ENCODE measurements around the gene MFGE8. TPM values are rescaled to one million over a fixed set of nuclear protein-coding genes. Genes with fewer than 3 reads are reported as not detected.

The MFGE8 gene
- total RNA-seq, 1 experiment from 2014 or later, result 409 TPM

DNA sequence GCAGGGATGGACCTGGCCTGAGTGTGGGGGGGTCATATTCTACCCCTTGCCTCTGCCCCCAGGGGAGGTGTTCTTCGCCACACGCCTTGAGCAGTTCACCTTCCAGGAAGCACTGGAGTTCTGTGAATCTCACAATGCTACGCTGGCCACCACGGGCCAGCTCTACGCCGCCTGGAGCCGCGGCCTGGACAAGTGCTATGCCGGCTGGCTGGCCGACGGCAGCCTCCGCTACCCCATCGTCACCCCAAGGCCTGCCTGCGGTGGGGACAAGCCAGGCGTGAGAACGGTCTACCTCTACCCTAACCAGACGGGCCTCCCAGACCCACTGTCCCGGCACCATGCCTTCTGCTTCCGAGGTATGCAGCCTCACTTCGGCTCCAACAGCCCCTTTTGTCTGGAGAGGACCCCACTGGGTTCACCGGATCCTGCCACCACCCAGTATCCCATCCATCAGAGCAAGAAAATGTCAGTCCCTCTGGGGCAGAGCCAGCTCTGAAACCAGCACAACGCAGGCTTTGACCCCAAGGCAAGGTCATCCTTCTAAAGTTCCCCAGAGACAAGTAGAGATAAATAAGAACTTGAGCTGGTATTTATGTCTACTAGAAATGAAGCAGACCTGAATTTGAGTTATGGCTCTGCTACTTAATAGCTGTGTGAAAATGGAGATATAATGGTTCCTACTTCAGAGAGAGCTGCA, 63.7 kb downstream of the MFGE8 start:
- H3K27me3 ChIP-seq (replicated peaks; ENCODE audit: control insufficient read depth, insufficient read depth, low read length), result no peaks in the 10 kb centered on the region
- Mint-ChIP-seq H3K9me3 (ENCODE audit: unreplicated experiment) (peaks cover 5% of the 10 kb centered on the region), H3K4me1 (ENCODE audit: low read depth, unreplicated experiment) (no peaks in the 10 kb centered on the region), H3K4me3 (ENCODE audit: unreplicated experiment) (no peak overlapping the region), H3K27ac (ENCODE audit: unreplicated experiment) (no peak overlapping the region), H3K27me3 (ENCODE audit: insufficient read depth, unreplicated experiment) (peaks cover 4% of the 10 kb centered on the region), H3K36me3 (ENCODE audit: insufficient read depth, unreplicated experiment) (no peaks in the 10 kb centered on the region)
- no peak overlapping the region for H3K4me3 ChIP-seq (ENCODE audit: low read depth, low read length)
- no peaks in the 10 kb centered on the region for H3K36me3 ChIP-seq (ENCODE audit: control insufficient read depth, insufficient read depth, low read length)
- no TSS peak for BruUV-seq (replicated peaks)
- POLR2A ChIA-PET, result no interaction called here
- no peaks in the 10 kb centered on the region for H3K4me1 ChIP-seq
- CTCF ChIA-PET, result interaction anchor here (1.0 kb wide), 1 partner anchor 29 kb away, joined by 3 read pairs; no protein-coding TSS in a partner anchor
- H3K9me3 ChIP-seq, result peaks cover 2% of the 10 kb centered on the region
- DNase-seq, result no peak
- TF ChIP-seq, protein P1, sequence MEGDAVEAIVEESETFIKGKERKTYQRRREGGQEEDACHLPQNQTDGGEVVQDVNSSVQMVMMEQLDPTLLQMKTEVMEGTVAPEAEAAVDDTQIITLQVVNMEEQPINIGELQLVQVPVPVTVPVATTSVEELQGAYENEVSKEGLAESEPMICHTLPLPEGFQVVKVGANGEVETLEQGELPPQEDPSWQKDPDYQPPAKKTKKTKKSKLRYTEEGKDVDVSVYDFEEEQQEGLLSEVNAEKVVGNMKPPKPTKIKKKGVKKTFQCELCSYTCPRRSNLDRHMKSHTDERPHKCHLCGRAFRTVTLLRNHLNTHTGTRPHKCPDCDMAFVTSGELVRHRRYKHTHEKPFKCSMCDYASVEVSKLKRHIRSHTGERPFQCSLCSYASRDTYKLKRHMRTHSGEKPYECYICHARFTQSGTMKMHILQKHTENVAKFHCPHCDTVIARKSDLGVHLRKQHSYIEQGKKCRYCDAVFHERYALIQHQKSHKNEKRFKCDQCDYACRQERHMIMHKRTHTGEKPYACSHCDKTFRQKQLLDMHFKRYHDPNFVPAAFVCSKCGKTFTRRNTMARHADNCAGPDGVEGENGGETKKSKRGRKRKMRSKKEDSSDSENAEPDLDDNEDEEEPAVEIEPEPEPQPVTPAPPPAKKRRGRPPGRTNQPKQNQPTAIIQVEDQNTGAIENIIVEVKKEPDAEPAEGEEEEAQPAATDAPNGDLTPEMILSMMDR (IDR thresholded peaks at IDR 0.05; ENCODE audit: insufficient read depth in 1 of 2, low read depth in 1 of 2, low read length in 1 of 2, severe bottlenecking in 1 of 2, unreplicated experiment in 1 of 2), result no peak
- intact Hi-C loops (cut with micrococcal nuclease; ENCODE audit: unreplicated experiment), result no loop called here

Other genes starting within 250 kb of the MFGE8 start
- not detected in 2 replicates for gene ACAN, start 109.9 kb downstream of the MFGE8 start, total RNA-seq (2022)
- gene HAPLN3, start 17.8 kb downstream of the MFGE8 start, total RNA-seq (2022), result 16.7 and 16.9 TPM in 2 replicates
- gene ABHD2, start 175.1 kb upstream of the MFGE8 start, total RNA-seq (2022), result 56.4 and 63.0 TPM in 2 replicates